Measurements from ENCODE around the gene DMXL1. TPM values are rescaled to one million over a fixed set of nuclear protein-coding genes. Genes with fewer than 3 reads are reported as not detected.

The DMXL1 gene
- total RNA-seq, 1 experiment from 2014 or later, result 43.3 TPM

GRCh38 chr5:119212026-119212425, 141.1 kb downstream of the DMXL1 start:
- no TSS peak for BruUV-seq (replicated peaks)
- CTCF ChIA-PET, result no interaction called here
- Mint-ChIP-seq H3K27me3 (ENCODE audit: unreplicated experiment) (no peaks in the 10 kb centered on the region), H3K9me3 (ENCODE audit: low read depth, unreplicated experiment) (no peaks in the 10 kb centered on the region), H3K4me3 (ENCODE audit: low read depth, unreplicated experiment) (no peak overlapping the region), H3K4me1 (ENCODE audit: low read depth, unreplicated experiment) (no peaks in the 10 kb centered on the region), H3K27ac (ENCODE audit: unreplicated experiment) (no peak overlapping the region), H3K36me3 (ENCODE audit: insufficient read depth, unreplicated experiment) (no peaks in the 10 kb centered on the region)
- DNase-seq, result no peak
- intact Hi-C loops (cut with micrococcal nuclease; ENCODE audit: unreplicated experiment), result no loop called here
- TF ChIP-seq CTCF (IDR thresholded peaks at IDR 0.05; ENCODE audit: unreplicated experiment), result no peak

GRCh38 chr5:119212676-119213075, 141.8 kb downstream of the DMXL1 start:
- Mint-ChIP-seq H3K27ac (ENCODE audit: unreplicated experiment) (no peak overlapping the region), H3K36me3 (ENCODE audit: insufficient read depth, unreplicated experiment) (no peaks in the 10 kb centered on the region), H3K4me1 (ENCODE audit: low read depth, unreplicated experiment) (no peaks in the 10 kb centered on the region), H3K9me3 (ENCODE audit: low read depth, unreplicated experiment) (no peaks in the 10 kb centered on the region), H3K27me3 (ENCODE audit: unreplicated experiment) (no peaks in the 10 kb centered on the region), H3K4me3 (ENCODE audit: low read depth, unreplicated experiment) (no peak overlapping the region)
- CTCF ChIA-PET, result no interaction called here
- no peak for DNase-seq
- TF ChIP-seq CTCF (IDR thresholded peaks at IDR 0.05; ENCODE audit: unreplicated experiment), result no peak
- BruUV-seq (replicated peaks), result no TSS peak
- intact Hi-C loops (cut with micrococcal nuclease; ENCODE audit: unreplicated experiment), result no loop called here

DNA sequence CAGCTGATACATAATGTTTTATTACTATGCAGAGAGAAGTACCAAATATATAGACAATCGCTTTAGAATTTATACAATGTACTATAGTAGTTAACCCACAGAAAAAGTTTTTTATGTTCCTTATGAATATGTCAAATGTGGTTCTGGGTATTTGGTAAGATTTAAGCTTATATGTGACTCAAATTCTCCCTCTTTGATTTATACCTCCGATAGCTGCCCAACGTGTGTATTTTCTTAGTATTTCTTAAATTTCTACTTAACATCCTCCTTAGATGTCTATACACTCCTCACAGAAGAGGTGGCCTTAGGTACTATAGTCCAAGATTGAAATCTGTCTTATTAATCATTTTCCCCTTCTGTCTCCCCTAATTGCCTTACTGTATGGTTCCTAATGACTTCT, 146.3 kb downstream of the DMXL1 start:
- Mint-ChIP-seq H3K36me3 (ENCODE audit: insufficient read depth, unreplicated experiment) (no peaks in the 10 kb centered on the region), H3K27me3 (ENCODE audit: unreplicated experiment) (no peaks in the 10 kb centered on the region), H3K27ac (ENCODE audit: unreplicated experiment) (no peak overlapping the region), H3K9me3 (ENCODE audit: low read depth, unreplicated experiment) (no peaks in the 10 kb centered on the region), H3K4me1 (ENCODE audit: low read depth, unreplicated experiment) (peaks cover 13% of the 10 kb centered on the region), H3K4me3 (ENCODE audit: low read depth, unreplicated experiment) (no peak overlapping the region)
- TF ChIP-seq CTCF (IDR thresholded peaks at IDR 0.05; ENCODE audit: unreplicated experiment), result no peak
- intact Hi-C loops (cut with micrococcal nuclease; ENCODE audit: unreplicated experiment), result no loop called here
- CTCF ChIA-PET, result no interaction called here
- DNase-seq, result no peak
- BruUV-seq (replicated peaks), result no TSS peak

- no peak for DNase-seq
- CTCF ChIA-PET, result interaction anchor here (0.6 kb wide), 1 partner anchor 21 kb away, joined by 3 read pairs; no protein-coding TSS in a partner anchor
- H3K4me1 Mint-ChIP-seq (ENCODE audit: low read depth, unreplicated experiment), result peaks cover 13% of the 10 kb centered on the region
- intact Hi-C loops (cut with micrococcal nuclease; ENCODE audit: unreplicated experiment), result no loop called here
- no peak for TF ChIP-seq CTCF (IDR thresholded peaks at IDR 0.05; ENCODE audit: unreplicated experiment)
- H3K36me3 Mint-ChIP-seq (ENCODE audit: insufficient read depth, unreplicated experiment), result no peaks in the 10 kb centered on the region
- H3K27ac Mint-ChIP-seq (ENCODE audit: unreplicated experiment), result no peak overlapping the region
- no TSS peak for BruUV-seq (replicated peaks)
- H3K9me3 Mint-ChIP-seq (ENCODE audit: low read depth, unreplicated experiment), result no peaks in the 10 kb centered on the region
- no peaks in the 10 kb centered on the region for H3K27me3 Mint-ChIP-seq (ENCODE audit: unreplicated experiment)
- H3K4me3 Mint-ChIP-seq (ENCODE audit: low read depth, unreplicated experiment), result no peak overlapping the region
Measured at GRCh38 chr5:119218830-119219782, 148.2 kb downstream of the DMXL1 start.
